ENCODE measurements around the gene CDCA3. TPM values are rescaled to one million over a fixed set of nuclear protein-coding genes. Genes with fewer than 3 reads are reported as not detected.
"Not testable (repeated sequence)": the region's sequence is repeated elsewhere in the genome, so short reads cannot be mapped to it uniquely, and the experiment has no call there.

CDCA3 gene
- total RNA-seq, 1 experiment from 2014 or later: 107 TPM

DNA sequence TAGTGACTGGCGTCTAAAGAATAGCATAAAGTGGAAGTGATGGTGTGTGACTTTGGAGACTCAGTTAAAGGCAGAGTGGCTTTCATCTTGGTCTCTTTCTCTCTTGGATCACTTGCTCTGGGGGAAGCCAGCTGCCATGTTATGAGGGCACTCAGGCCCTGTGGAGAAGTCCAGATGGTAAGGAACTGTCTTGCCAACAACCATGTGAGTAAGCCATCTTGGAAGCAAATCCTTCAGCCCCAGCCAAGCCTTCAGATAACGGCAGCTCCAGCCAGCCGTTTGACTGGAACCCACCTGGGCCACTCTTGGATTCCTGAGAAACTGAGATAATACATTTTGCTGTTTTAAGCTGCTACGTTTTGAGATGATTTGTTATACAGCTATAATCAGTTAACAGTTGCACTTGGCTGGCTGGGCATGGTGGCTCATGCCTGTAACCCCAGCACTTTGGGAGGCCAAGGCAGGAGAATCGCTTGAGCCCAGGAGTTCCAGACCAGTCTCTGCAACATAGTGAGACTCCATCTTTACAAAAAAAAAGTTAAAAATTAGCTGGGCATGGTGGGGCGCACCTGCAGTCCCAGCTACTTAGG lies 45.9 kb upstream of the CDCA3 start:
- Histone ChIP-seq H3K4me3 (ENCODE audit: low read depth, low read length, poor library complexity, severe bottlenecking) (no peak overlapping the region), H3K27me3 (replicated peaks; ENCODE audit: insufficient read depth, low read depth, low read length, poor library complexity) (no peaks in the 10 kb centered on the region), H3K9me3 (ENCODE audit: low read depth, low read length, poor library complexity, severe bottlenecking) (no peaks in the 10 kb centered on the region), H3K4me1 (ENCODE audit: insufficient read depth, low read length, poor library complexity, severe bottlenecking) (no peaks in the 10 kb centered on the region), H3K36me3 (ENCODE audit: insufficient read depth, low read length, poor library complexity, severe bottlenecking) (no peaks in the 10 kb centered on the region), H3K27ac (ENCODE audit: low read depth, low read length, poor library complexity, severe bottlenecking) (no peak overlapping the region)
- intact Hi-C loops (cut with micrococcal nuclease; ENCODE audit: unreplicated experiment): no loop called here
- no TSS peak for BruUV-seq (replicated peaks)
- CTCF ChIA-PET: no interaction called here
- POLR2A ChIA-PET (ENCODE audit: low non-redundant PET): no interaction called here
- no peak for DNase-seq (ENCODE audit: low spot score)
- TF ChIP-seq EZH2 (IDR thresholded peaks at IDR 0.05; ENCODE audit: borderline replicate concordance, low read depth, low read length, poor library complexity, severe bottlenecking): no peak
- TF ChIP-seq, protein P1, sequence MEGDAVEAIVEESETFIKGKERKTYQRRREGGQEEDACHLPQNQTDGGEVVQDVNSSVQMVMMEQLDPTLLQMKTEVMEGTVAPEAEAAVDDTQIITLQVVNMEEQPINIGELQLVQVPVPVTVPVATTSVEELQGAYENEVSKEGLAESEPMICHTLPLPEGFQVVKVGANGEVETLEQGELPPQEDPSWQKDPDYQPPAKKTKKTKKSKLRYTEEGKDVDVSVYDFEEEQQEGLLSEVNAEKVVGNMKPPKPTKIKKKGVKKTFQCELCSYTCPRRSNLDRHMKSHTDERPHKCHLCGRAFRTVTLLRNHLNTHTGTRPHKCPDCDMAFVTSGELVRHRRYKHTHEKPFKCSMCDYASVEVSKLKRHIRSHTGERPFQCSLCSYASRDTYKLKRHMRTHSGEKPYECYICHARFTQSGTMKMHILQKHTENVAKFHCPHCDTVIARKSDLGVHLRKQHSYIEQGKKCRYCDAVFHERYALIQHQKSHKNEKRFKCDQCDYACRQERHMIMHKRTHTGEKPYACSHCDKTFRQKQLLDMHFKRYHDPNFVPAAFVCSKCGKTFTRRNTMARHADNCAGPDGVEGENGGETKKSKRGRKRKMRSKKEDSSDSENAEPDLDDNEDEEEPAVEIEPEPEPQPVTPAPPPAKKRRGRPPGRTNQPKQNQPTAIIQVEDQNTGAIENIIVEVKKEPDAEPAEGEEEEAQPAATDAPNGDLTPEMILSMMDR (conservative IDR thresholded peaks at IDR 0.05; ENCODE audit: low read depth, low read length): no peak

DNA sequence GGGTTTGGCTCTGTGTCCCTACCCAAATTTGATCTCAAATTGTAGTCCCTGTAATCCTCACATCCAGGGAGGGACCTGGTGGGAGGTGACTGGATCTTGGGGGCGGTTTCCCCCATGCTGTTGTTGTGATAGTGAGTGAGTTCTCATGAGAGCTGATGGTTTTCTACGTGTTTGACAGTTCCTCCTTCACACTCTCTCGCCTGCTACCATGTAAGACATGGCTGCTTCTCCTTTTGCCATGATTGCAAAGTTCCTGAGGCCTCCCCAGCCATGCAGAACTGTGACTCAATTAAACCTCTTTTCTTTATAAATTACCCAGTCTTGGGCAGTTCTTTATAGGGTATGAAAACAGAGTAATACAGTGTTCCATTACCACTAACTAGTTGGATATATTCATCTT lies 43.2 kb upstream of the CDCA3 start:
- no peaks in the 10 kb centered on the region for H3K36me3 ChIP-seq (ENCODE audit: insufficient read depth, low read length, poor library complexity, severe bottlenecking)
- ChIA-PET POLR2A (ENCODE audit: low non-redundant PET) (no interaction called here), CTCF (no interaction called here)
- no TSS peak for BruUV-seq (replicated peaks)
- no peak for TF ChIP-seq EZH2 (IDR thresholded peaks at IDR 0.05; ENCODE audit: borderline replicate concordance, low read depth, low read length, poor library complexity, severe bottlenecking)
- TF ChIP-seq, protein P1 (conservative IDR thresholded peaks at IDR 0.05; ENCODE audit: low read depth, low read length): no peak
- H3K9me3 ChIP-seq (ENCODE audit: low read depth, low read length, poor library complexity, severe bottlenecking): no peaks in the 10 kb centered on the region
- H3K27me3 ChIP-seq (replicated peaks; ENCODE audit: insufficient read depth, low read depth, low read length, poor library complexity): no peaks in the 10 kb centered on the region
- H3K4me1 ChIP-seq (ENCODE audit: insufficient read depth, low read length, poor library complexity, severe bottlenecking): peaks cover 7% of the 10 kb centered on the region
- no peak overlapping the region for H3K4me3 ChIP-seq (ENCODE audit: low read depth, low read length, poor library complexity, severe bottlenecking)
- no peak overlapping the region for H3K27ac ChIP-seq (ENCODE audit: low read depth, low read length, poor library complexity, severe bottlenecking)
- intact Hi-C loops (cut with micrococcal nuclease; ENCODE audit: unreplicated experiment): no loop called here
- no peak for DNase-seq (ENCODE audit: low spot score)

DNA sequence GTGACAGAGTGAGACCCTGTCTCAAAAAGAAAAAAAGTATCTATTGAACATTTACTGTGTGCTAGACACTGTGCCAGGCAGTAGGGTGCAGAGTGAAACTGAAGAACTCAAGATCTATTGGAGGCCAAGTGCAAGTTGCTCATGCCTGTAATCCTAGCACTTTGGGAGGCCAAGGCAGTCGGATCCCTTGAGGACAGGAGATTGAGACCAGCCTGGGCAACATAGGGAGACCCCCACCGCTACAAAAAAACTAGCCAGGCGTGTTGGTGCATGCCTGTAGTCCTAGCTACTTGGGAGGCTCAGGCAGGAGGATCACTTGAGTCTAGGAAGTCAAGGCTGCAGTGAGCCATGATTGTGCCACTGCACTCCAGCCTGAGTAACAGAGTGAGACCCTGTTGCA lies 41.6 kb upstream of the CDCA3 start:
- intact Hi-C loops (cut with micrococcal nuclease; ENCODE audit: unreplicated experiment); H3K36me3 ChIP-seq (ENCODE audit: insufficient read depth, low read length, poor library complexity, severe bottlenecking); BruUV-seq (replicated peaks); H3K9me3 ChIP-seq (ENCODE audit: low read depth, low read length, poor library complexity, severe bottlenecking); H3K27ac ChIP-seq (ENCODE audit: low read depth, low read length, poor library complexity, severe bottlenecking); DNase-seq (ENCODE audit: low spot score); H3K4me3 ChIP-seq (ENCODE audit: low read depth, low read length, poor library complexity, severe bottlenecking); POLR2A ChIA-PET (ENCODE audit: low non-redundant PET); H3K4me1 ChIP-seq (ENCODE audit: insufficient read depth, low read length, poor library complexity, severe bottlenecking); H3K27me3 ChIP-seq (replicated peaks; ENCODE audit: insufficient read depth, low read depth, low read length, poor library complexity); CTCF ChIA-PET: not testable (repeated sequence)

DNA sequence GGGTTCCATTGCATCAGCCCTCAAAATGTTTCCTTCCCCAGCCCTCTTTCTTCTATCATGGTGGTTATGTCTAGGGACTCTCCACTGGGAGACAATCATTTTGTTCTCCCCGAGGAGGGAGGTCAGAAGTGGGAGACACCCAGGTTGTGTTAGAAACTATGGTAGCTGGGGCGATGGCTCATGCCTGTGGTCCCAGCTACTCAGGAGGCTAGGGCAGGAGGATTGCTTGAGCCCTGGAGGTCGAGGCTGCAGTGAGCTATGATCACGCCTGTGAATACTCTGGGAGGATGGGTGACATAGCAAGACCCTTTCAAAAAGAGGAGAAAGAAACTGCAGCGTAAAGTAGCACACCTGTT lies 40.5 kb upstream of the CDCA3 start:
- TSS peak; percentile 77 for BruUV-seq (replicated peaks)
- Histone ChIP-seq H3K27ac (ENCODE audit: low read depth, low read length, poor library complexity, severe bottlenecking) (peak overlapping the region; percentile 97), H3K36me3 (ENCODE audit: insufficient read depth, low read length, poor library complexity, severe bottlenecking) (no peaks in the 10 kb centered on the region), H3K4me3 (ENCODE audit: low read depth, low read length, poor library complexity, severe bottlenecking) (peak overlapping the region; percentile 46), H3K27me3 (replicated peaks; ENCODE audit: insufficient read depth, low read depth, low read length, poor library complexity) (no peaks in the 10 kb centered on the region), H3K9me3 (ENCODE audit: low read depth, low read length, poor library complexity, severe bottlenecking) (no peaks in the 10 kb centered on the region), H3K4me1 (ENCODE audit: insufficient read depth, low read length, poor library complexity, severe bottlenecking) (peaks cover 7% of the 10 kb centered on the region)
- ChIA-PET POLR2A (ENCODE audit: low non-redundant PET) (interaction anchor here (0.6 kb wide), 3 partner anchors 39 to 628 kb away, joined by 3 to 4 read pairs (median 3); no protein-coding TSS in a partner anchor), CTCF (interaction anchor here (0.6 to 1.4 kb wide), 8 partner anchors 11 to 73 kb away, joined by 3 to 6 read pairs (median 4); partner anchors contain the start of genes SPSB2 and USP5)
- TF ChIP-seq, protein P1 (conservative IDR thresholded peaks at IDR 0.05; ENCODE audit: low read depth, low read length): no peak
- TF ChIP-seq EZH2 (IDR thresholded peaks at IDR 0.05; ENCODE audit: borderline replicate concordance, low read depth, low read length, poor library complexity, severe bottlenecking): no peak
- no peak for DNase-seq (ENCODE audit: low spot score)
- intact Hi-C loops (cut with micrococcal nuclease; ENCODE audit: unreplicated experiment): loop anchor here (2.0 kb wide), 1 partner anchor 19 kb away; the partner anchor contains the start of gene SPSB2
